OCI-LY1 (cell line): ENCODE data around the gene EMC10.

Experiments used
- H2AFZ ChIP-seq: fragments of 200-600 bp; sonication (generic), shearing (Covaris generic); 2 replicates; pipeline ENCODE4 v1.6.0; 2014; ENCODE audit warnings: antibody characterized with exemption, mild to moderate bottlenecking, low read length
- H3F3A ChIP-seq: fragments of 200-600 bp; sonication (generic), shearing (Covaris generic); 2 replicates; pipeline ENCODE4 v1.6.0; 2014; ENCODE audit warnings: mild to moderate bottlenecking, antibody characterized with exemption, low read length, moderate library complexity; ENCODE audit not compliant: insufficient read depth
- H3K27ac ChIP-seq: fragments of 200-600 bp; sonication (generic); 2 replicates; pipeline ENCODE4 v1.5.1; 2014; ENCODE audit warnings: low read length, mixed run types, mild to moderate bottlenecking, low read depth; ENCODE audit not compliant: poor library complexity, severe bottlenecking
- H3K27me3 ChIP-seq: fragments of 200-600 bp; sonication (generic); 2 replicates; pipeline ENCODE4 v1.6.0; 2014; ENCODE audit warnings: antibody characterized with exemption, mild to moderate bottlenecking, low read length, moderate library complexity; ENCODE audit not compliant: insufficient read depth
- H3K36me3 ChIP-seq: fragments of 200-600 bp; sonication (generic); 2 replicates; pipeline ENCODE4 v1.6.1; 2014; ENCODE audit warnings: mild to moderate bottlenecking, antibody characterized with exemption, low read length, moderate library complexity, mixed read lengths; ENCODE audit not compliant: insufficient read depth
- H3K4me1 ChIP-seq: fragments of 200-600 bp; sonication (generic); 2 replicates; pipeline ENCODE4 v1.5.1; 2014; ENCODE audit warnings: mild to moderate bottlenecking, low read length, moderate library complexity; ENCODE audit not compliant: insufficient read depth, severe bottlenecking
- H3K4me2 ChIP-seq: fragments of 200-600 bp; sonication (generic), shearing (Covaris generic); 2 replicates; pipeline ENCODE4 v1.6.1; 2014; ENCODE audit warnings: low read length
- H3K4me3 ChIP-seq: fragments of 200-600 bp; sonication (generic); 2 replicates; pipeline ENCODE4 v1.5.1; 2014; ENCODE audit warnings: low read length, low read depth, mild to moderate bottlenecking, mixed read lengths; ENCODE audit not compliant: poor library complexity, severe bottlenecking
- H3K79me2 ChIP-seq: fragments of 200-600 bp; shearing (Covaris generic); 2 replicates; pipeline ENCODE4 v1.6.1; 2016; ENCODE audit warnings: mixed run types, low read length, mixed read lengths; ENCODE audit not compliant: insufficient read depth
- H3K9ac ChIP-seq: fragments of 200-600 bp; sonication (generic), shearing (Covaris generic); 2 replicates; pipeline ENCODE4 v1.6.1; 2014; ENCODE audit warnings: mild to moderate bottlenecking, low read length, mixed read lengths
- H3K9me2 ChIP-seq: fragments of 200-600 bp; sonication (generic), shearing (Covaris generic); 2 replicates; pipeline ENCODE4 v1.6.1; 2014; ENCODE audit warnings: low read depth, mild to moderate bottlenecking, low read length, mixed read lengths
- H3K9me3 ChIP-seq: fragments of 200-600 bp; shearing (Covaris generic); 2 replicates; pipeline ENCODE4 v1.6.1; 2014; ENCODE audit warnings: low read length, mixed read lengths
- H4K20me1 ChIP-seq: fragments of 200-600 bp; sonication (generic), shearing (Covaris generic); 2 replicates; pipeline ENCODE4 v1.6.0; 2016; ENCODE audit warnings: mild to moderate bottlenecking, low read length; ENCODE audit not compliant: insufficient read depth
- EZH2 ChIP-seq: fragments of 200-600 bp; sonication (generic), shearing (Covaris generic); IDR thresholded peaks from 2 replicates; pipeline ENCODE4 v1.8.0; 2017; ENCODE audit warnings: borderline replicate concordance, mixed run types, mild to moderate bottlenecking, antibody characterized with exemption, low read length, moderate library complexity, mixed read lengths
- TF ChIP-seq, protein P1 (sequence below): fragments of 200-600 bp; sonication (generic), shearing (Covaris generic); IDR thresholded peaks from 2 replicates; pipeline ENCODE4 v1.5.1; 2017; ENCODE audit warnings: mild to moderate bottlenecking, antibody characterized with exemption, low read length, moderate library complexity, mixed read lengths

The EMC10 gene

DNA sequence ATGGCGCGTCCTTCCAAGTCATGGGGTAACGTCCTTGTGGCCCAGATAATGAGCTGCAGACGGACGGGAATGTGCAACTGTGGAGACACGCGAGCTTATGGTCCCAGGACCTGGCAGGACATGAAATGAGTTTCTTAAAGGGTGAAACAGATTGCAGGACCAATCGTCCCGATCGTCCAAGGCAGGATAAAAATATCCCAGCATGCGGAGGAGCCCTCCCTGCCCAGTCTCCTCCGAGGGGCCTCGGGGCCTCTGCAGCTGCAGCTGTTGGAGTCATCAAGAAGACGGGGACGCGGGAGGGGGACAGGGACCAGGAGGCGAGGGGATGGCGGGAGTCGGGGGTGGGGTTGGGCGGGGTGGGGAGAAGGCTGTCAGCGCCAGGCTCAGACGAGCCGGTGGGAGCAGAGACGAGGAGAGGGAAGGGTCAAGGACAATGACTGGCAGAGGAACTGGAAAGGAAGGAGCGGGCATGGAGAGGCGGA, 14.7 kb downstream of the EMC10 start:
- TF ChIP-seq EZH2 = no peak
- TF ChIP-seq, protein P1, sequence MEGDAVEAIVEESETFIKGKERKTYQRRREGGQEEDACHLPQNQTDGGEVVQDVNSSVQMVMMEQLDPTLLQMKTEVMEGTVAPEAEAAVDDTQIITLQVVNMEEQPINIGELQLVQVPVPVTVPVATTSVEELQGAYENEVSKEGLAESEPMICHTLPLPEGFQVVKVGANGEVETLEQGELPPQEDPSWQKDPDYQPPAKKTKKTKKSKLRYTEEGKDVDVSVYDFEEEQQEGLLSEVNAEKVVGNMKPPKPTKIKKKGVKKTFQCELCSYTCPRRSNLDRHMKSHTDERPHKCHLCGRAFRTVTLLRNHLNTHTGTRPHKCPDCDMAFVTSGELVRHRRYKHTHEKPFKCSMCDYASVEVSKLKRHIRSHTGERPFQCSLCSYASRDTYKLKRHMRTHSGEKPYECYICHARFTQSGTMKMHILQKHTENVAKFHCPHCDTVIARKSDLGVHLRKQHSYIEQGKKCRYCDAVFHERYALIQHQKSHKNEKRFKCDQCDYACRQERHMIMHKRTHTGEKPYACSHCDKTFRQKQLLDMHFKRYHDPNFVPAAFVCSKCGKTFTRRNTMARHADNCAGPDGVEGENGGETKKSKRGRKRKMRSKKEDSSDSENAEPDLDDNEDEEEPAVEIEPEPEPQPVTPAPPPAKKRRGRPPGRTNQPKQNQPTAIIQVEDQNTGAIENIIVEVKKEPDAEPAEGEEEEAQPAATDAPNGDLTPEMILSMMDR = no peak
- Histone ChIP-seq H2AFZ (no peak overlapping the region), H3K4me1 (no peaks in the 10 kb centered on the region), H3K4me2 (no peak overlapping the region), H3K79me2 (no peaks in the 10 kb centered on the region), H3K4me3 (no peak overlapping the region), H3K27ac (no peak overlapping the region), H3F3A (no peaks in the 10 kb centered on the region), H4K20me1 (no peaks in the 10 kb centered on the region), H3K36me3 (peaks cover 8% of the 10 kb centered on the region), H3K9ac (no peak overlapping the region), H3K27me3 (peaks cover 6% of the 10 kb centered on the region; the same call in 1 of the 2 replicates), H3K9me3 (peaks cover 6% of the 10 kb centered on the region), H3K9me2 (no peaks in the 10 kb centered on the region)

- Histone ChIP-seq H3K4me3 (no peak overlapping the region), H3F3A (no peaks in the 10 kb centered on the region), H3K9ac (no peak overlapping the region), H4K20me1 (no peaks in the 10 kb centered on the region), H3K36me3 (no peaks in the 10 kb centered on the region), H2AFZ (no peak overlapping the region), H3K9me2 (no peaks in the 10 kb centered on the region), H3K27ac (no peak overlapping the region), H3K27me3 (peaks cover 3% of the 10 kb centered on the region; the same call in 1 of the 2 replicates), H3K9me3 (no peaks in the 10 kb centered on the region), H3K79me2 (no peaks in the 10 kb centered on the region), H3K4me2 (no peak overlapping the region), H3K4me1 (no peaks in the 10 kb centered on the region)
- TF ChIP-seq, protein P1 = no peak
These were observed 16.2 kb downstream of the EMC10 start for GRCh38 chr19:50492303-50493052.

DNA sequence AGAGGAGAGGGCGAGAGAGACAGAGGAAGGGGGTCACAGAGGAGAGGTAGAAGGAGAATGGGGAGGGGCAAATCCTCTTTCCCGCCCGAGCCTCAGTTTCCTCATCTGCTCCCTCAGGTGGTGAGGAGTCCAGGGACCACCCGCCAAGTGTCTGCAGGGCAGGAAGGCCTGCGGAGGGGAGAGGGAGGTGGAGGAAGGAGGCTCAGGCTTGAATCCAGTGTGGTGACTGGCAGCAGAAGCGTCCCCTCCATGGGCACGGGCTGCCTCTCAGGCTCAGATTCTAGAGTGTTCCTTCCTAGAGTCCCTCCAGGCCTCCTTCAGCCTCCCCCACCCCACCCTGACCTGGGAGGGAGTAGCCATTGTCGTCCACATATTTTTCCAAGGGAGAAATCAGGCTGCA, 16.9 kb downstream of the EMC10 start:
- Histone ChIP-seq H3K4me2 (no peak overlapping the region), H4K20me1 (no peaks in the 10 kb centered on the region), H3K79me2 (no peaks in the 10 kb centered on the region), H3K9ac (no peak overlapping the region), H3K36me3 (no peaks in the 10 kb centered on the region), H3K4me1 (no peaks in the 10 kb centered on the region), H3K9me2 (no peaks in the 10 kb centered on the region), H3K27me3 (no peaks in the 10 kb centered on the region), H2AFZ (no peak overlapping the region), H3K9me3 (no peaks in the 10 kb centered on the region), H3K27ac (no peak overlapping the region), H3K4me3 (no peak overlapping the region), H3F3A (no peaks in the 10 kb centered on the region)
- TF ChIP-seq, protein P1 = no peak
- no peak for TF ChIP-seq EZH2
